ENCODE data around the gene HYLS1. TPM values are rescaled to one million over a fixed set of nuclear protein-coding genes. Genes with fewer than 3 reads are reported as not detected.

Gene HYLS1
- total and polyA plus RNA-seq, 9 of the 15 experiments (the other 6 are each of a cell fraction or from before 2014, with no cell fraction given): 2.7 to 8.2 (median 4.8) TPM

DNA sequence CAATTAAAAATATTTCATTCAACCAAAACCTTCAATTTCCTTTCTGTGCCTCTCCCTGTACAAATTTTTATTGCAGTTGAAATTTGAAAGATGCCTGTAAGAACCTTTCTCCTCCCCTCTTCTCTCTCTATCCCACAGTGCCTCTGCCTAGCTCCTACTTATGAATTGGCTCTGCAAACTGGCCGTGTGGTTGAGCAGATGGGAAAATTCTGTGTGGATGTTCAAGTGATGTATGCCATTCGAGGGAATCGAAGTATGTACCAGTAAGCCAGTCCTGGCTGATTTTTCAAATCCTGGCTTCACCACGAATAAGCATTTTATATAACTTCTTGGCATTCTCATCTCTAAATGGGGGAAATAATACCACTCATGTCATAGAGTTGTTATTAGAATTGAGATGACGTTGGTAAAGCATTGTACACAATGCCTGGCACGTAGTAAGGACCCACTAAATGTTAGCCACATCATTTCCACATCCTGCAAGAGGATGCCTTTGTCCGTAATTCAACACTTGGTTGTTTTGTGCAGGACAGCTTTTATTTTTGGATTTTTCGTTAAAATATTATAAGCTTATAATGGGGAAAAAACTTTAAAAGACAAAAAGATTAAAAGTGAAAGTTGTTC, 22.9 kb downstream of the HYLS1 start:
- in situ Hi-C loops (cut with MboI): no loop called here
- CTCF ChIA-PET (ENCODE audit: low intra/inter-chr PET ratio): no interaction called here
- WGBS (ENCODE audit: insufficient coverage, low coverage, missing lambda C conversion rate): under 1% methylated on average over 8 of the region's 8 CpGs
- Histone ChIP-seq H3K4me3 (no peak overlapping the region), H3K79me2 (ENCODE audit: control insufficient read depth, insufficient read depth, low read length) (no peaks in the 10 kb centered on the region), H3K4me1 (replicated peaks in 1 of 2; ENCODE audit: control insufficient read depth in 2 of 2, insufficient read depth in 2 of 2, low read length in 2 of 2) (no peaks in the 10 kb centered on the region), H3K4me2 (ENCODE audit: insufficient read depth, low read length) (no peak overlapping the region), H3K9me3 (replicated peaks; ENCODE audit: control insufficient read depth, insufficient read depth, low read depth, low read length) (no peaks in the 10 kb centered on the region), H3K27ac (ENCODE audit: extremely low read depth, low read depth, low read length) (no peak overlapping the region), H3K9me1 (ENCODE audit: control insufficient read depth, insufficient read depth, low read length) (no peaks in the 10 kb centered on the region), H3K27me3 (ENCODE audit: control insufficient read depth in 2 of 2, insufficient read depth in 2 of 2, low read length in 2 of 2) (peaks cover 16 to 19% of the 10 kb centered on the region in 2 experiments; a peak in 4 of 5 replicates), H4K20me1 (replicated peaks; ENCODE audit: control insufficient read depth, insufficient read depth, low read length) (no peaks in the 10 kb centered on the region), H3K9ac (ENCODE audit: insufficient read depth in 1 of 2, low read depth in 2 of 2, low read length in 2 of 2) (no peak overlapping the region), H2AFZ (ENCODE audit: low read depth, low read length) (no peak overlapping the region), H3K36me3 (ENCODE audit: control insufficient read depth, insufficient read depth, low read length) (no peaks in the 10 kb centered on the region)
- POLR2A ChIA-PET: interaction anchor here (0.6 to 1.0 kb wide), 3 partner anchors 7 to 497 kb away, joined by 3 to 5 read pairs (median 4); partner anchors contain the start of gene PUS3
- DNase-seq (ENCODE audit: extremely low read depth in 1 of 4, low spot score in 3 of 4) (no peak), ATAC-seq (no peak), FAIRE-seq (no peak)
- no TSS peak for BruUV-seq (replicated peaks)
- intact Hi-C loops (cut with micrococcal nuclease): no loop called here
- TF ChIP-seq MGA (IDR thresholded peaks at IDR 0.05): no peak
- TF ChIP-seq SP2 (IDR thresholded peaks at IDR 0.05; ENCODE audit: extremely low read depth, low read depth, low read length, poor library complexity, severe bottlenecking): no peak
- no peak for TF ChIP-seq ZNF232 (CRISPR knock-in tag; IDR thresholded peaks at IDR 0.05)
- TF ChIP-seq RUNX1 (IDR thresholded peaks at IDR 0.05; ENCODE audit: low read depth): no peak
- TF ChIP-seq HDGF (IDR thresholded peaks at IDR 0.05): no peak
- no peak for TF ChIP-seq AFF4 (CRISPR knock-in tag; IDR thresholded peaks at IDR 0.05)
- TF ChIP-seq DDX20 (tag; IDR thresholded peaks at IDR 0.05; ENCODE audit: low read depth): no peak

All from K562 (cell line).